Nephron (organoid): Measurements from ENCODE around the gene TLCD3A.
A peak's percentile ranks its signal among the peaks of the same experiment; 100 is the strongest.

Source experiments
- H3K27ac Mint-ChIP-seq, 3 experiments: 2 replicates each; pipeline ENCODE4 v1.8.0; 2020; ENCODE audit warnings: mixed read lengths in 3 of 3, mild to moderate bottlenecking in 2 of 3, moderate library complexity in 1 of 3
- H3K27me3 Mint-ChIP-seq: 2 replicates; pipeline ENCODE4 v1.8.0; 2021; ENCODE audit warnings: low read depth, mild to moderate bottlenecking, moderate library complexity, mixed read lengths
- H3K36me3 Mint-ChIP-seq: 2 replicates; pipeline ENCODE4 v1.8.0; 2020; ENCODE audit warnings: low read depth, mixed read lengths
- H3K4me1 Mint-ChIP-seq: 2 replicates; pipeline ENCODE4 v1.8.0; 2020; ENCODE audit warnings: mixed read lengths
- H3K4me3 Mint-ChIP-seq, 3 experiments: 2 replicates each; pipeline ENCODE4 v1.8.0; 2020; ENCODE audit warnings: mild to moderate bottlenecking in 3 of 3, mixed read lengths in 3 of 3, moderate library complexity in 2 of 3
- H3K9me3 Mint-ChIP-seq: 2 replicates; pipeline ENCODE4 v1.8.0; 2020; ENCODE audit warnings: mixed read lengths
- TF ChIP-seq, protein P1 (sequence below), 3 experiments: fragments of 200-600 bp; sonication (generic); IDR thresholded peaks; one replicate each; pipeline ENCODE4 v1.5.0; 2021; ENCODE audit warnings: antibody characterized with exemption in 3 of 3; ENCODE audit not compliant: unreplicated experiment in 3 of 3

Gene TLCD3A

GRCh38 chr17:704111-704864, 28.1 kb upstream of the TLCD3A start:
- Mint-ChIP-seq H3K4me1 (no peaks in the 10 kb centered on the region), H3K9me3 (no peaks in the 10 kb centered on the region), H3K4me3 (no peak overlapping the region), H3K27me3 (no peaks in the 10 kb centered on the region), H3K27ac (no peak overlapping the region), H3K36me3 (peaks cover 26% of the 10 kb centered on the region)
- TF ChIP-seq, protein P1, sequence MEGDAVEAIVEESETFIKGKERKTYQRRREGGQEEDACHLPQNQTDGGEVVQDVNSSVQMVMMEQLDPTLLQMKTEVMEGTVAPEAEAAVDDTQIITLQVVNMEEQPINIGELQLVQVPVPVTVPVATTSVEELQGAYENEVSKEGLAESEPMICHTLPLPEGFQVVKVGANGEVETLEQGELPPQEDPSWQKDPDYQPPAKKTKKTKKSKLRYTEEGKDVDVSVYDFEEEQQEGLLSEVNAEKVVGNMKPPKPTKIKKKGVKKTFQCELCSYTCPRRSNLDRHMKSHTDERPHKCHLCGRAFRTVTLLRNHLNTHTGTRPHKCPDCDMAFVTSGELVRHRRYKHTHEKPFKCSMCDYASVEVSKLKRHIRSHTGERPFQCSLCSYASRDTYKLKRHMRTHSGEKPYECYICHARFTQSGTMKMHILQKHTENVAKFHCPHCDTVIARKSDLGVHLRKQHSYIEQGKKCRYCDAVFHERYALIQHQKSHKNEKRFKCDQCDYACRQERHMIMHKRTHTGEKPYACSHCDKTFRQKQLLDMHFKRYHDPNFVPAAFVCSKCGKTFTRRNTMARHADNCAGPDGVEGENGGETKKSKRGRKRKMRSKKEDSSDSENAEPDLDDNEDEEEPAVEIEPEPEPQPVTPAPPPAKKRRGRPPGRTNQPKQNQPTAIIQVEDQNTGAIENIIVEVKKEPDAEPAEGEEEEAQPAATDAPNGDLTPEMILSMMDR (IDR thresholded peaks at IDR 0.05; ENCODE audit: unreplicated experiment in 3 of 3) = no peak

GRCh38 chr17:705011-705410, 27.4 kb upstream of the TLCD3A start:
- Mint-ChIP-seq H3K27ac (no peak overlapping the region), H3K4me1 (no peaks in the 10 kb centered on the region), H3K36me3 (peaks cover 31% of the 10 kb centered on the region), H3K27me3 (no peaks in the 10 kb centered on the region), H3K9me3 (no peaks in the 10 kb centered on the region), H3K4me3 (no peak overlapping the region)
- TF ChIP-seq, protein P1 (IDR thresholded peaks at IDR 0.05; ENCODE audit: unreplicated experiment in 3 of 3) = no peak

DNA sequence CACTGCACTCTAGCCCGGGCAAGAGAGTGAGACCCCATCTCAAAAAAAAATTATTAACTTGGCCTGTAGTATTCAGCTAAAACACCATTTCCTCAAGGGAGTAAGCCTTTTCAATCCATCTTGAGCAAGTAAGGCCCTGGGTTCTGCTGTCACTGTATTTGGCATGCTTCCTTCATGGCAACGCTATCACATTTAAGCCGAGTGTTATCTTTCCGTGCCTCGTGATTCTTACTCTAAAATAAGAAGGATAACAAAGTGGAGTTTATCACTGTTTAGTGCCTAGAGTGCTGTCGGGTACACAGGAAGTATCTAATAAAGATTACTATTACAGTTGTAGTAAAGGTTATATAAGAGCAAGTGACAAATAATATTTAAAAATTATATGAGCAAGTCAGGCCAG, 26.5 kb upstream of the TLCD3A start:
- H3K4me3 Mint-ChIP-seq = no peak overlapping the region
- H3K27ac Mint-ChIP-seq = no peak overlapping the region
- no peaks in the 10 kb centered on the region for H3K27me3 Mint-ChIP-seq

DNA sequence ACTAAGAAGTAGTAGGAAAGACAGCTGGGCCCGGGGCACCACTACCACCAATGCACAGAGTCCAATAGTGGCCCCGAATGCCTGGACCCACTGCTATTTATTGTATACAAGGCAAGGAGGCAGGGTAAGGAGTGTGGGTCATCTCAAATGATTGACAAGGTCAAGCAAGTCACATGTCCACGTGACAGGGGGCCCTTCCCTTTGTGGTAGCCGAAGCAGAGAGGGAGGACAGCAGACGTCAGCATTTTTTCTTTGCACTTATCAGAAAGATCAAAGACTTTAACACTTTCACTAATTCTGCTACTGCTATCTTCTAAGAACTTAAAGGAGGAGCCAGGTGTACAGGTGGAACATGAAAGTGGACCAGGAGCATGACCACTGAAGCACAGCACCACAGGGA, 24.3 kb upstream of the TLCD3A start:
- Mint-ChIP-seq H3K36me3 (peaks cover 31% of the 10 kb centered on the region), H3K4me1 (peaks cover 5% of the 10 kb centered on the region), H3K27ac (peak overlapping the region in 1 of 3 experiments; percentile 16), H3K27me3 (no peaks in the 10 kb centered on the region), H3K4me3 (no peak overlapping the region), H3K9me3 (no peaks in the 10 kb centered on the region)
- TF ChIP-seq, protein P1 (IDR thresholded peaks at IDR 0.05; ENCODE audit: unreplicated experiment in 3 of 3) = no peak

More for the DNA sequence above, 26.5 kb upstream of the TLCD3A start:
- TF ChIP-seq, protein P1 (IDR thresholded peaks at IDR 0.05; ENCODE audit: unreplicated experiment in 3 of 3) = no peak
- H3K9me3 Mint-ChIP-seq = no peaks in the 10 kb centered on the region
- H3K36me3 Mint-ChIP-seq = peaks cover 31% of the 10 kb centered on the region
- no peaks in the 10 kb centered on the region for H3K4me1 Mint-ChIP-seq

GRCh38 chr17:718075-718474, 14.3 kb upstream of the TLCD3A start:
- TF ChIP-seq, protein P1 (IDR thresholded peaks at IDR 0.05; ENCODE audit: unreplicated experiment in 3 of 3) = no peak
- Mint-ChIP-seq H3K4me3 (peak overlapping the region in 1 of 3 experiments; percentile 44), H3K4me1 (peaks cover 14% of the 10 kb centered on the region), H3K36me3 (no peaks in the 10 kb centered on the region), H3K27ac (no peak overlapping the region), H3K9me3 (no peaks in the 10 kb centered on the region), H3K27me3 (no peaks in the 10 kb centered on the region)
